H9 (cell line): ENCODE measurements around the gene OR10A3. TPM values are rescaled to one million over a fixed set of nuclear protein-coding genes. Genes with fewer than 3 reads are reported as not detected.

Source experiments
- DNase-seq: peaks from one replicate; pipeline ENCODE4 v3.0.0-alpha.2; 2017
- H2AFZ ChIP-seq: one replicate; pipeline ENCODE4 v1.6.1; 2013; ENCODE audit warnings: mild to moderate bottlenecking, low read length, control low read depth, moderate library complexity
- H2AK5ac ChIP-seq: 2 replicates; pipeline ENCODE4 v1.6.1; 2013; ENCODE audit warnings: low read length, control low read depth, mixed read lengths; ENCODE audit not compliant: insufficient read length
- H2BK120ac ChIP-seq: one replicate; pipeline ENCODE4 v1.6.1; 2013; ENCODE audit warnings: low read depth, mild to moderate bottlenecking, low read length, control low read depth, inconsistent platforms; ENCODE audit not compliant: poor library complexity, severe bottlenecking
- H2BK12ac ChIP-seq: 2 replicates; pipeline ENCODE4 v1.6.1; 2013; ENCODE audit warnings: low read length, control low read depth, mixed read lengths, low read depth; ENCODE audit not compliant: insufficient read length
- H2BK15ac ChIP-seq: 2 replicates; pipeline ENCODE4 v1.6.1; 2013; ENCODE audit warnings: low read depth, low read length, control low read depth
- H2BK20ac ChIP-seq: one replicate; pipeline ENCODE4 v1.6.1; 2013; ENCODE audit warnings: low read depth, mild to moderate bottlenecking, low read length, control low read depth, inconsistent platforms; ENCODE audit not compliant: poor library complexity, severe bottlenecking
- H2BK5ac ChIP-seq: 2 replicates; pipeline ENCODE4 v1.6.1; 2013; ENCODE audit warnings: low read length, control low read depth, mixed read lengths; ENCODE audit not compliant: insufficient read length
- H3K14ac ChIP-seq: 2 replicates; pipeline ENCODE4 v1.6.1; 2013; ENCODE audit warnings: low read length, control low read depth; ENCODE audit not compliant: insufficient read depth
- H3K18ac ChIP-seq: 2 replicates; pipeline ENCODE4 v1.6.1; 2013; ENCODE audit warnings: low read depth, mild to moderate bottlenecking, mixed read lengths, low read length, control low read depth; ENCODE audit not compliant: insufficient read length
- H3K23ac ChIP-seq: 2 replicates; pipeline ENCODE4 v1.6.1; 2013; ENCODE audit warnings: low read length, control low read depth, mixed read lengths, low read depth; ENCODE audit not compliant: insufficient read length
- H3K23me2 ChIP-seq: 2 replicates; pipeline ENCODE4 v1.6.1; 2013; ENCODE audit warnings: low read depth, mild to moderate bottlenecking, mixed read lengths, low read length, control low read depth; ENCODE audit not compliant: insufficient read length, poor library complexity, severe bottlenecking
- H3K27ac ChIP-seq: 2 replicates; pipeline ENCODE4 v1.5.1; 2013; ENCODE audit warnings: low read length, control low read depth, mixed read lengths, low read depth; ENCODE audit not compliant: insufficient read length
- H3K27me3 ChIP-seq: 2 replicates; pipeline ENCODE4 v1.6.1; 2013; ENCODE audit warnings: low read length, control low read depth, inconsistent platforms; ENCODE audit not compliant: insufficient read depth
- H3K4ac ChIP-seq: 2 replicates; pipeline ENCODE4 v1.6.1; 2013; ENCODE audit warnings: low read depth, mild to moderate bottlenecking, control low read depth, inconsistent platforms, low read length, moderate library complexity
- H3K4me1 ChIP-seq: 2 replicates; pipeline ENCODE4 v1.6.1; 2013; ENCODE audit warnings: low read length, control low read depth, inconsistent platforms; ENCODE audit not compliant: insufficient read depth
- H3K4me2 ChIP-seq: 2 replicates; pipeline ENCODE4 v1.6.1; 2013; ENCODE audit warnings: low read length, control low read depth, mixed read lengths; ENCODE audit not compliant: insufficient read length, insufficient read depth
- H3K56ac ChIP-seq: 2 replicates; pipeline ENCODE4 v1.6.1; 2013; ENCODE audit warnings: low read depth, mild to moderate bottlenecking, mixed read lengths, low read length, control low read depth; ENCODE audit not compliant: insufficient read length
- H3K79me1 ChIP-seq: 2 replicates; pipeline ENCODE4 v1.6.1; 2013; ENCODE audit warnings: low read depth, mild to moderate bottlenecking, moderate library complexity, low read length, control low read depth, inconsistent platforms; ENCODE audit not compliant: insufficient read depth, poor library complexity, severe bottlenecking
- H3K79me2 ChIP-seq: 2 replicates; pipeline ENCODE4 v1.6.1; 2013; ENCODE audit warnings: low read length, control low read depth, inconsistent platforms; ENCODE audit not compliant: insufficient read depth
- H3K9ac ChIP-seq: 2 replicates; pipeline ENCODE4 v1.6.1; 2013; ENCODE audit warnings: low read length, control low read depth, mixed read lengths; ENCODE audit not compliant: insufficient read length; ENCODE audit errors: extremely low read depth
- H3K9me3 ChIP-seq: one replicate; pipeline ENCODE4 v1.6.1; 2013; ENCODE audit warnings: low read depth, low read length, inconsistent platforms; ENCODE audit not compliant: control insufficient read depth
- H3T11ph ChIP-seq: one replicate; pipeline ENCODE4 v1.6.1; 2013; ENCODE audit warnings: mild to moderate bottlenecking, low read length, control low read depth, inconsistent platforms
- H4K20me1 ChIP-seq: one replicate; pipeline ENCODE4 v1.6.1; 2013; ENCODE audit not compliant: control insufficient read depth, insufficient read length, insufficient read depth
- H4K5ac ChIP-seq: 2 replicates; pipeline ENCODE4 v1.6.1; 2013; ENCODE audit warnings: low read depth, mild to moderate bottlenecking, mixed read lengths, low read length, control low read depth; ENCODE audit not compliant: insufficient read length
- H4K8ac ChIP-seq: replicated peaks from 2 replicates; pipeline ENCODE4 v1.6.1; 2013; ENCODE audit warnings: low read length, control low read depth, mixed read lengths, low read depth; ENCODE audit not compliant: insufficient read length
- H4K91ac ChIP-seq: 2 replicates; pipeline ENCODE4 v1.6.1; 2013; ENCODE audit warnings: low read depth, mild to moderate bottlenecking, moderate library complexity, mixed read lengths, low read length, control low read depth; ENCODE audit not compliant: insufficient read length
- H3K27ac Mint-ChIP-seq, 3 experiments: 2 replicates in 2 of 3; 3 replicates in 1 of 3; pipeline ENCODE4 v1.8.0; 2020 to 2021; ENCODE audit warnings: mixed read lengths in 3 of 3, mild to moderate bottlenecking in 1 of 3, moderate library complexity in 1 of 3
- H3K27me3 Mint-ChIP-seq: 2 replicates; pipeline ENCODE4 v1.8.0; 2021; ENCODE audit warnings: low read depth, mild to moderate bottlenecking, moderate library complexity, mixed read lengths
- H3K36me3 Mint-ChIP-seq, 3 experiments: 2 replicates in 2 of 3; 3 replicates in 1 of 3; pipeline ENCODE4 v1.8.0; 2020 to 2021; ENCODE audit warnings: low read depth in 3 of 3, mixed read lengths in 3 of 3; ENCODE audit not compliant: insufficient read depth in 1 of 3
- H3K4me1 Mint-ChIP-seq, 2 experiments: 2 replicates each; pipeline ENCODE4 v1.8.0; 2020; ENCODE audit warnings: mixed read lengths in 2 of 2
- H3K4me3 Mint-ChIP-seq, 2 experiments: 2 replicates in 1 of 2; 3 replicates in 1 of 2; pipeline ENCODE4 v1.8.0; 2020 to 2021; ENCODE audit warnings: mild to moderate bottlenecking in 2 of 2, mixed read lengths in 2 of 2, moderate library complexity in 1 of 2
- H3K9me3 Mint-ChIP-seq, 2 experiments: 2 replicates in 1 of 2; 3 replicates in 1 of 2; pipeline ENCODE4 v1.8.0; 2020; ENCODE audit warnings: mild to moderate bottlenecking in 2 of 2, mixed read lengths in 2 of 2, moderate library complexity in 1 of 2
- CTCF ChIP-seq: fragments of 200-600 bp; sonication (generic); conservative IDR thresholded peaks from 3 replicates; pipeline ENCODE4 v1.8.0; 2021; ENCODE audit warnings: antibody characterized with exemption, mild to moderate bottlenecking
- total RNA-seq: library from RNA; stranded (reverse); gene quantifications from 2 replicates; pipeline ENCODE4 v1.2.1, GENCODE V29; 2021

The OR10A3 gene
- total RNA-seq, 1 experiment from 2014 or later, result not detected

GRCh38 chr11:7911011-7911410 lies 30.5 kb downstream of the OR10A3 start:
- no peak overlapping the region for H3K4me2 ChIP-seq

More at GRCh38 chr11:7911011-7911410, 30.5 kb downstream of the OR10A3 start:
- Histone ChIP-seq H3K23me2 (no peaks in the 10 kb centered on the region), H3K14ac (no peak overlapping the region), H3K79me1 (no peaks in the 10 kb centered on the region), H3K4ac (no peak overlapping the region), H2BK20ac (no peak overlapping the region), H4K91ac (no peak overlapping the region), H2BK15ac (no peak overlapping the region), H2AK5ac (no peak overlapping the region), H4K5ac (no peak overlapping the region), H4K20me1 (no peaks in the 10 kb centered on the region), H3K27me3 (no peaks in the 10 kb centered on the region), H2BK120ac (no peak overlapping the region), H2BK5ac (no peak overlapping the region), H3K79me2 (no peaks in the 10 kb centered on the region), H3K23ac (no peak overlapping the region), H3K9ac (no peak overlapping the region), H3T11ph (no peak overlapping the region), H3K27ac (no peak overlapping the region), H3K56ac (no peak overlapping the region), H2AFZ (no peak overlapping the region), H3K4me1 (peaks cover 10% of the 10 kb centered on the region; the same call in 1 of the 2 replicates), H4K8ac (no peak overlapping the region), H3K18ac (no peak overlapping the region), H2BK12ac (no peak overlapping the region), H3K9me3 (no peaks in the 10 kb centered on the region)
- no peak for DNase-seq
- Mint-ChIP-seq H3K9me3 (no peaks in the 10 kb centered on the region; a peak in 2 of 5 replicates), H3K4me1 (peaks cover 50 to 52% of the 10 kb centered on the region in 2 experiments), H3K27me3 (no peaks in the 10 kb centered on the region), H3K36me3 (no peaks in the 10 kb centered on the region; a peak in 1 of 7 replicates), H3K27ac (no peak overlapping the region), H3K4me3 (no peak overlapping the region)
- TF ChIP-seq CTCF, result no peak
